22Rv1 (cell line): Measurements from ENCODE around the gene RNFT1.
"Not testable (repeated sequence)": the region's sequence is repeated elsewhere in the genome, so short reads cannot be mapped to it uniquely, and the experiment has no call there.

Source experiments
- H3K27ac ChIP-seq: fragments of 450-650 bp; 2 replicates; pipeline ENCODE4 v1.5.1; 2017
- CTCF ChIP-seq: fragments of 450-650 bp; IDR thresholded peaks from 2 replicates; pipeline ENCODE4 v1.5.1; 2017; ENCODE audit warnings: mild to moderate bottlenecking
- ZFX ChIP-seq: fragments of 450-650 bp; IDR thresholded peaks from 2 replicates; pipeline ENCODE4 v1.6.1; 2017; ENCODE audit warnings: antibody characterized with exemption, borderline replicate concordance

Gene RNFT1, protein sequence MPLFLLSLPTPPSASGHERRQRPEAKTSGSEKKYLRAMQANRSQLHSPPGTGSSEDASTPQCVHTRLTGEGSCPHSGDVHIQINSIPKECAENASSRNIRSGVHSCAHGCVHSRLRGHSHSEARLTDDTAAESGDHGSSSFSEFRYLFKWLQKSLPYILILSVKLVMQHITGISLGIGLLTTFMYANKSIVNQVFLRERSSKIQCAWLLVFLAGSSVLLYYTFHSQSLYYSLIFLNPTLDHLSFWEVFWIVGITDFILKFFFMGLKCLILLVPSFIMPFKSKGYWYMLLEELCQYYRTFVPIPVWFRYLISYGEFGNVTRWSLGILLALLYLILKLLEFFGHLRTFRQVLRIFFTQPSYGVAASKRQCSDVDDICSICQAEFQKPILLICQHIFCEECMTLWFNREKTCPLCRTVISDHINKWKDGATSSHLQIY

DNA sequence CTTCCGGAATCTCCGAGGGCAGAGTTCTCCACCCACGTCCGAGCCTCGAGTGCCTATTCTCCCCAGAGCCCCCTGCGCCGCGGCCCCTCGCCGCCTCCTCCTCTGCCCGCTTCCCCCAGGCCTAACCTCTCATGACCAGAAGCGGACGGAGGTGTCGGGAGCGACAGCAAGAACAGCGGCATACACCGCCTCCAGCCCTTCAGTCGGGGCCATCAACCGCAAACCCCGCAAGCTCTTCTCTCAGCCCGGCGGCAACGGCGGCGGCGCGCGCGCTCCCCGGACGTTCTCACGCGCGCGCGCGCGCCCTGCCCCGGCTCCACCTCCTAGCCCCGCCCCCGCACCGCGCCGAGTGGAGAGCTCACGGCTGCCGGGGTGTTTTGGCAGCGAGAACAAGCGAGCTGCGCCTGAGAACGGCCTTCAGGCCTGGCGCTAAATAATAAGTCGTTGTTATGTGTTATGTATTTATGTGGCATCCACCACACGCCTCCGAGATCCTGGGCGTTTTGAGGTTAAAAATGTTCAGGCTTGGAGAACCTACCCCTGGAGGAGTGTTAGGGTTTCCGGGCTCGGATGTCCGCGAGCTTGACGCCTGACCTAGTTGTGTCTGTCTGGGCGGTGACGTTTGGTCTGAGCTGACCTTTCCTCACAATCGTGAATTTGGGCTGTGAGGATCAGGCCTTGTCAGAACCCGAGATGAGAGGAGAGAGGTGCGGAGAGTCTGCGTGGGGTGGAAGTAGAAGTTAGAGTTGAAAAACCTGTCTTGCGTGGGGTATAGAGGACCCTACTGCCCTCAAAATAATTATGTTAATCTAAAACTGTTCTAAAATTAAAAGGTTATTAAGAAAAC, at the start of gene RNFT1:
RNFT1 (minus strand) TSS at position 259 of the 847 bp plus-strand sequence; CDS start at position 182, 77 bp downstream.
- H3K27ac ChIP-seq = peak within 1 kb of the TSS; percentile 83
- TF ChIP-seq ZFX = no peak
- TF ChIP-seq CTCF = no peak

DNA sequence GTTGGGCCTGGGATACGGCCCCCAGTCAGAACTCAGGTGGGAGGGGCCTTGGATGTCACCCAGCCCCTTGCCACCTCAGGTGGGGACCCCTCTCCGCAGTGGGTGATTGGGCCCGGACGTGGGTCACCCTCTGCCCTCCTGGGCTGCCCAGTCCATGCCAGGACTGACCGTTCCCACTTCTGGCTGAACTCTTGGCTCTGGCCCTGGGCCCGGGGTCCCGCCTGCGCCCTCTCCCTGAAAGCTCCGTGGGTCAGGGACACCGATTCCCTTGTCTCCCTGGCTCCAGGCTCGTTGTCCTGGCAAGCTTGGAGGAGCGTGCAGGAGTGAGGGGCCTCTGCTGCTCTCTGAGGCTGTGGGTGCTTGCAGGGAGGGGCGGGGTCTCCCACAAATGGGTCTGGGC, 44.8 kb upstream of the RNFT1 start:
- H3K27ac ChIP-seq = not testable (repeated sequence)

GRCh38 chr17:60008377-60008776, 43.8 kb upstream of the RNFT1 start:
- not testable (repeated sequence) for H3K27ac ChIP-seq

DNA sequence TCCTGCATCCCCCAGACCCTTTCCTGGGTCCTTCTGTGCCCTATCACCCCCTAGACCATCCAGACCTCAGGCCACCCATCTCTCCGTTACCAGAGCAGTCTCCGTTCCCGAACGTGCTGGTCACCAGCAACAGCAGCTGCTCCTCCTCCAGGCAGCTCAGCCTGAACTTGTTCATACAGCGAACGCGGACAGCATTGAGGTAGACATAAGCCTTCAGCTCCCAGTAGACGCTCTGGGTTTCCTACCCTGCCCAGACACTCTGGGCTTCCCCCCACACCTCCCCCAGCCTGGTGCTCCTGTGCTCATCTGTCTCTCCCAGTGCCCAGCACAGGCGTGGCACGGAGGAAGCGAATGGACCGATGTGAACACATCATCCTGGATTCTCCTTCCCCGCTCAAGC, 41.6 kb upstream of the RNFT1 start:
- no peak overlapping the region for H3K27ac ChIP-seq
- TF ChIP-seq ZFX (no peak), CTCF (no peak)

- not testable (repeated sequence) for H3K27ac ChIP-seq
These were observed 40.0 kb upstream of the RNFT1 start for GRCh38 chr17:60004561-60004960.

DNA sequence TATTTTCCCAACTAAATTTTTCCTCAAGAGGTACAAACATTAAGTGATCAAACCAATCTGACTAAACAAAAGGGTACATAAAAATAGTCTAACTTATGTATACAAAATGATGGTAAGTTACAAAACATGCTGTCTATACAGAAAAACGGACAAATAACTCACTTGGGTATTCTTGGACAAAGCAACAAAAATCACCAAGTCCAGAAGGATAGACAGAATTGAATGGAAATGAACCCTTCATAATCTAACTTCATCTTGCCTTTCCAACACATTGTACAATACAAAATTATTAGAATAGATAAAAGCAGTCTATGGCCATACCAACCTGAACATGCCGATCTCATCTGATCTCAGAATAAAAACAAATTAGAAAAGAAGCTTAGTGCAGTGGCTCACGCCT, 37.9 kb upstream of the RNFT1 start:
- H3K27ac ChIP-seq = not testable (repeated sequence)

DNA sequence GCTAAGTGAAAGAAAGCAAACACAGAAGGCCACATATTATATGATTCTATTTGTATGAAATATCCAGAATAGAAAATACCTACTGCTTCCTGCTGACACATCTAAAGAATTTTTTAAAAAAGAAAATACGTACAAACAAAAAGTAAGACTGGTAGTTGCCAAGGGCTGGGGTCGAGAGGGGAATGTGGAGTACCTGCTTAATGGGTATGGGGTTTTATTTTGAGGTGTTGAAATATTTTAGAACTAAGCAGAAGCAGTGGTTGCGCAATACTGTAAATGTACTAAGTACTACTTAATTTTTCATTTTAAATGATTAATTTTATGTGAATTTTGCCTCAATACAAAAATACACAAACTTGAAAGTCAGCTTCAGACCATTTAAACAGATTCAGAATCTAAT, 32.1 kb upstream of the RNFT1 start:
- H3K27ac ChIP-seq = not testable (repeated sequence)

DNA sequence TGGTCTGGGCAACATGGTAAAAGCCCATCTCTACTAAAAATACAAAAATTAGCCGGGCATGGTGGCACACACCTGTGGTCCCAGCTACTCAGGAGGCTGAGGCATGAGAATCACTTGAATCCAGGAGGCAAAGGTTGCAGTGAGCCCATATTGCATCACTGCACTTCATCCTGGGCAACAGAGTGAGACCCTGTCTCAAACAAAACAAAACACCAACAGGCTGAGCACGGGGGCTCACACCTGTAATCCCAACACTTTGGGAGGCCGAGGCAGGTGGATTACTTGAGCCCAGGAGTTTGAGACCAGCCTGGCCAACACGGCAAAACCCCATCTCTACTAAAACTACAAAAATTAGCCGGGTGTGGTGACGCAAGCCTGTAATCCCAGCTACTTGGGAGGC, 10.6 kb upstream of the RNFT1 start:
- H3K27ac ChIP-seq = not testable (repeated sequence)

- H3K27ac ChIP-seq = not testable (repeated sequence)
These were observed 8.9 kb upstream of the RNFT1 start for GRCh38 chr17:59973483-59973882.

DNA sequence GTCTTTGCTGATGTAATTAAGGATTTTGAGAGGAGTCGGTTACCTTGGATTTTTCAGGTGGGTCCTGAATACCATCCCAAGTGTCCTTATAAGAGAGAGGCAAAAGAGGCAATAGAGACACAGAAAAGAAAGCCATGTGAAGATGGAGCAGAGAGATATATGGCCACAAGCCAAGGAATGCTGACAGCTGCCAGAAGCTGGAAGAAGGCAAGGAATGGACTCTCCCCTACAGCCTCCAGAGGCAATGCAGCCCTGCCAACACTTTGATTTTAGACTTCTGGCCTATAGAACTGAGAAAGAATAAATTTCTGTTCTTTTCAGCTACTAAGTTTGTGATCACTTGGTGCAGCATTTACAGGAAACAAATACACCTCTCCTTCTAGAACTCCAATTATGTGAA, 8.2 kb upstream of the RNFT1 start:
- TF ChIP-seq ZFX = no peak
- TF ChIP-seq CTCF = no peak
- H3K27ac ChIP-seq = no peak overlapping the region

- not testable (repeated sequence) for H3K27ac ChIP-seq
These were observed 7.2 kb upstream of the RNFT1 start for GRCh38 chr17:59971771-59972170.
